ENCODE results near the gene IKZF2. TPM values are rescaled to one million over a fixed set of nuclear protein-coding genes. Genes with fewer than 3 reads are reported as not detected.
"Not testable (repeated sequence)": the region's sequence is repeated elsewhere in the genome, so short reads cannot be mapped to it uniquely, and the experiment has no call there.

The IKZF2 gene
- polyA plus RNA-seq, 2 of the 4 experiments (the other 2 are of a cell fraction): 0.17 to 0.44 TPM

GRCh38 chr2:213021971-213022899, 129.2 kb downstream of the IKZF2 start:
- FAIRE-seq (no peak), ATAC-seq (no peak), DNase-seq (ENCODE audit: low read depth in 1 of 2, low spot score in 1 of 2) (no peak)
- ChIA-PET CTCF (no interaction called here), POLR2A (no interaction called here)
- no peaks in the 10 kb centered on the region for H3K4me1 ChIP-seq
- no peak overlapping the region for H3K27ac ChIP-seq
- WGBS (ENCODE audit: missing lambda C conversion rate): 40% methylated on average over 5 of the region's 5 CpGs
- H3K9me3 ChIP-seq: no peaks in the 10 kb centered on the region
- no peak for TF ChIP-seq CTCF (IDR thresholded peaks at IDR 0.05)
- TF ChIP-seq RCOR1 (IDR thresholded peaks at IDR 0.05; ENCODE audit: low read depth, low read length): no peak
- TF ChIP-seq EP300 (IDR thresholded peaks at IDR 0.05): no peak
- no peak for TF ChIP-seq RARB (CRISPR knock-in tag; IDR thresholded peaks at IDR 0.05)
- TF ChIP-seq GATA3 (IDR thresholded peaks at IDR 0.05; ENCODE audit: borderline replicate concordance): no peak
- no peak for TF ChIP-seq JUNB (IDR thresholded peaks at IDR 0.05)
- TF ChIP-seq EHF (CRISPR knock-in tag; IDR thresholded peaks at IDR 0.05): no peak
- no peak for TF ChIP-seq ZFP36 (IDR thresholded peaks at IDR 0.05; ENCODE audit: borderline replicate concordance, partially characterized antibody)
- H3K4me3 ChIP-seq: no peak overlapping the region
- no peak overlapping the region for H3K4me2 ChIP-seq

- POLR2A ChIA-PET; H3K4me1 ChIP-seq; H3K27ac ChIP-seq; ATAC-seq; DNase-seq (ENCODE audit: low read depth in 1 of 2, low spot score in 1 of 2); FAIRE-seq; H3K4me2 ChIP-seq; H3K4me3 ChIP-seq; H3K9me3 ChIP-seq; CTCF ChIA-PET: not testable (repeated sequence)
- 72% methylated on average over 6 of the region's 6 CpGs for WGBS (ENCODE audit: missing lambda C conversion rate)
Measured at GRCh38 chr2:213020913-213021312, 130.5 kb downstream of the IKZF2 start.

- TF ChIP-seq REST (IDR thresholded peaks at IDR 0.05) (no peak), PHF8 (IDR thresholded peaks at IDR 0.05; ENCODE audit: borderline replicate concordance, low read depth) (no peak), FOSL2 (IDR thresholded peaks at IDR 0.05) (no peak), FOSL2 (CRISPR knock-in tag; IDR thresholded peaks at IDR 0.05) (no peak), SREBF2 (IDR thresholded peaks at IDR 0.05) (no peak), RARB (CRISPR knock-in tag; IDR thresholded peaks at IDR 0.05) (no peak), KDM5A (IDR thresholded peaks at IDR 0.05) (no peak), RAD21 (conservative IDR thresholded peaks at IDR 0.05 in 1 of 2, IDR thresholded peaks at IDR 0.05 in 1 of 2) (no peak), ZSCAN20 (CRISPR knock-in tag; IDR thresholded peaks at IDR 0.05) (no peak), ZC3H11A (IDR thresholded peaks at IDR 0.05) (no peak), NPAS2 (CRISPR knock-in tag; IDR thresholded peaks at IDR 0.05; ENCODE audit: borderline replicate concordance) (no peak), MAX (IDR thresholded peaks at IDR 0.05) (no peak), RCOR1 (IDR thresholded peaks at IDR 0.05; ENCODE audit: low read depth, low read length) (no peak), JUN (IDR thresholded peaks at IDR 0.05) (no peak), MAFK (IDR thresholded peaks at IDR 0.05; ENCODE audit: partially characterized antibody) (no peak)
- DNase-seq (ENCODE audit: low read depth in 1 of 2, low spot score in 1 of 2): no peak
- no peak overlapping the region for H3K4me3 ChIP-seq
- H3K27ac ChIP-seq: no peak overlapping the region
- ATAC-seq: no peak
- H3K4me1 ChIP-seq: no peaks in the 10 kb centered on the region
- FAIRE-seq: no peak
- 64% methylated on average over 3 of the region's 3 CpGs for WGBS (ENCODE audit: missing lambda C conversion rate)
- CTCF ChIA-PET: no interaction called here
- POLR2A ChIA-PET: no interaction called here
- H3K9me3 ChIP-seq: no peaks in the 10 kb centered on the region
- H3K4me2 ChIP-seq: no peak overlapping the region
Measured at GRCh38 chr2:213020268-213020667, 131.1 kb downstream of the IKZF2 start.
